Coronary artery (tissue), 2 donors: Measurements from ENCODE around the gene GRXCR1.

Source experiments
- DNase-seq: peaks from one replicate; pipeline ENCODE4 v3.0.0-alpha.2; 2017; ENCODE audit warnings: low spot score
- H3K27ac ChIP-seq, 2 donors: fragments of 200-600 bp; sonication (generic); one replicate each; pipeline ENCODE4 v1.5.1; 2016 to 2019
- H3K4me3 ChIP-seq: fragments of 200-600 bp; sonication (generic); 2 replicates; pipeline ENCODE4 v1.5.1; 2016; ENCODE audit warnings: mild to moderate bottlenecking, moderate library complexity
- TF ChIP-seq, protein P1 (sequence below): fragments of 200-600 bp; sonication (generic); IDR thresholded peaks from one replicate; pipeline ENCODE4 v1.5.1; 2019; ENCODE audit warnings: antibody characterized with exemption

The GRXCR1 gene

GRCh38 chr4:42871671-42872290, 20.7 kb upstream of the GRXCR1 start:
- DNase-seq = no peak
- H3K27ac ChIP-seq = no peak overlapping the region
- TF ChIP-seq, protein P1, sequence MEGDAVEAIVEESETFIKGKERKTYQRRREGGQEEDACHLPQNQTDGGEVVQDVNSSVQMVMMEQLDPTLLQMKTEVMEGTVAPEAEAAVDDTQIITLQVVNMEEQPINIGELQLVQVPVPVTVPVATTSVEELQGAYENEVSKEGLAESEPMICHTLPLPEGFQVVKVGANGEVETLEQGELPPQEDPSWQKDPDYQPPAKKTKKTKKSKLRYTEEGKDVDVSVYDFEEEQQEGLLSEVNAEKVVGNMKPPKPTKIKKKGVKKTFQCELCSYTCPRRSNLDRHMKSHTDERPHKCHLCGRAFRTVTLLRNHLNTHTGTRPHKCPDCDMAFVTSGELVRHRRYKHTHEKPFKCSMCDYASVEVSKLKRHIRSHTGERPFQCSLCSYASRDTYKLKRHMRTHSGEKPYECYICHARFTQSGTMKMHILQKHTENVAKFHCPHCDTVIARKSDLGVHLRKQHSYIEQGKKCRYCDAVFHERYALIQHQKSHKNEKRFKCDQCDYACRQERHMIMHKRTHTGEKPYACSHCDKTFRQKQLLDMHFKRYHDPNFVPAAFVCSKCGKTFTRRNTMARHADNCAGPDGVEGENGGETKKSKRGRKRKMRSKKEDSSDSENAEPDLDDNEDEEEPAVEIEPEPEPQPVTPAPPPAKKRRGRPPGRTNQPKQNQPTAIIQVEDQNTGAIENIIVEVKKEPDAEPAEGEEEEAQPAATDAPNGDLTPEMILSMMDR = no peak
- H3K4me3 ChIP-seq = no peak overlapping the region

GRCh38 chr4:42878863-42879262, 13.7 kb upstream of the GRXCR1 start:
- no peak overlapping the region for H3K4me3 ChIP-seq
- no peak overlapping the region for H3K27ac ChIP-seq
- TF ChIP-seq, protein P1 = no peak
- DNase-seq = no peak

DNA sequence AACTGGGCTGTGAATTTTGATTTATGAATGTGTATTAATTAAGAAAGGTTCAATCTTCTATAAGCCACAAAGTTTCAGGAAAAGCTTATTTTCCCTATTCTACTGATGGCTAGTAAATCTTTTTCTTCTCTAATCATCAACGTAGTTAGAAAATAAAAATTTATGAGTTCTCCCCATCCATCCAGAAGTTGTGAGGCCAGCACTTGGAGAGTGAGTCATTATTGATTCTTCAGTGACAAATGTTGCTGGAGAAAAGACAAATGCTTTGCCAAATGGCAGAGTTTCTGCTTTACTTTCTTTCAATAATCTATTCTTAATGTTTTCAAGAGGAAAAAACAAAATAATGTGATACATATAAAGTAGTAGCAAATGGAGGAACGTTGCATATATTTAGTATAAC, 11.3 kb upstream of the GRXCR1 start:
- DNase-seq = no peak
- TF ChIP-seq, protein P1 = no peak
- Histone ChIP-seq H3K27ac (no peak overlapping the region), H3K4me3 (no peak overlapping the region)

DNA sequence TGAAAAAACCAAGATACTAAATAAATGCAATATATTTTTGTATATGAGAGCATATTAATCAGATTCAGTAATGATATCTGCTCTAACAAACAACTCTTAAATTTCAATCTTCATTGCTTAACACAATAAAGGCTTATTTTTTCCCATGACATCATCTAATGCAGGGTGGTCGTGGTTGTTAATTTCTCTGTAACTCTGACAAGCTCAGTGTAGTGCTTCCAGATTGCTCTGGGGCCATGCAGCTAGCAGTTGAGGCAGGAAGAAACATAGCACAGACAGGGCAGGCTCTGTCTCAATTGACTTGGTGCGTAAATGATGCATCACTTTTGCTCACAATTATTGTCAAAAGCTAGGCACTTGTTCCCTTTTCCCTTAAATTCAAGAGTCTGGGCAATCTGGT, 869 bp upstream of the GRXCR1 start:
- Histone ChIP-seq H3K27ac (no peak overlapping the region), H3K4me3 (no peak overlapping the region)
- TF ChIP-seq, protein P1 = no peak
- no peak for DNase-seq

DNA sequence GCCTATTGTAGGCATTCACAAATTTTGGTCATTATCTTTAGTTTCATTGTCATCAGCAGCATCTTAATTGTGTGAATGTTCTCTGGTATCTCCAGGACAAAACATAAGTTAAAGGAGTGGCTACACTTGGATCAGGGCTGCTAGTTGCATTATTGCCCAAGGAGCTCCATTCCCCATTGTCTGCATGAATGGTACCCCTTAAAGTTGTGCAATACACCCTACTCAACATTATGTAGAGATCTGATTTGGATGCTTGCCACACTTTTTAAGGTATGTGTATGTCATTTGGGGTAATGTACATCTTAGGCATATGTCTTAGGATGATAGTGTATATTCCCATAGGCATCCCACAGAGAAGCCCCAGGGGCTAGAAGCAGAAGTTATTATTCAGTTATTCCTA, 2.9 kb downstream of the GRXCR1 start:
- no peak overlapping the region for H3K27ac ChIP-seq
- no peak for DNase-seq
- no peak overlapping the region for H3K4me3 ChIP-seq
- TF ChIP-seq, protein P1 = no peak

DNA sequence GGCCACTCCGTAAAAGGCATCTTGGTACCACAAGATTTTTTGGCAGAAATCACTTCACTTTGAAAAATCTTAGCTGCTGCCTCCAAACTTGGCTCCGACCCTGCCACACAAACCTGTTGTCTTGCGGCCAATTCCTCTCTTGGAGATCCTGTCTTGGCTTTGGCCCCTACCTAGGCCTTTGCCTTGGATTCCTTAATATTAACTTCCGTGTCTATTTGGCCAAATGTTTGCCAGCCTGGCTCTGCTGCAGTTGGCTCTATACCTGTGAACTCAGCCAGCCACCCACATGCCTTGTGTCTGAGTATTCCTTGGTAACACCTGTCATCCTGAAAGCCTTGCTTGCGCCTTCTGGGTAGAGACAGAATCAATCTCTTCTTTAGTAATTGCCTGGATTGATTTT, 12.5 kb downstream of the GRXCR1 start:
- no peak overlapping the region for H3K4me3 ChIP-seq
- no peak overlapping the region for H3K27ac ChIP-seq
- TF ChIP-seq, protein P1 = no peak
- DNase-seq = no peak

DNA sequence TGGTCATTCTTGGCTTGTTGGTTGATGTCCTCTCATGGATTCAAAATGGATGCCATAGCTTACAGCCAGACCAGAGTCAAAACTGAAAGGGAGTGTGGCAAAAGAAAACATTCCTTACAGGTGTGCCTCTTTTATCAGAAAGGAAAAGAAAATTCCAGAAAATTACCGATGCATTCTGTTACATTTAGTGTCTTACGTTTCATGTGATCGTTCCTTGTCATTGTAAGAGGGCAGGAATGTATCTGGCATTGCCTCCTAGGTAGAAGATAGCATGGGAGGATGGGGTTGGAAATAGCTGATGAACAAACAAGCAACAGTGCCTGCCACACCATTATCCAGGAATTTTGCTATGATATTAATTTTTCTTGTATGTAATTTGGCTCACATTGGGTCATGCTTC, 13.1 kb downstream of the GRXCR1 start:
- Histone ChIP-seq H3K4me3 (no peak overlapping the region), H3K27ac (no peak overlapping the region)
- TF ChIP-seq, protein P1 = no peak
- DNase-seq = no peak
